GM12878 (cell line): ENCODE measurements around the gene SCRG1.

Experiments used
- ESRRA ChIP-seq: IDR thresholded peaks from 2 replicates; pipeline ENCODE4 v1.6.1; 2012; ENCODE audit warnings: mild to moderate bottlenecking, low read length, improper control_type of control experiment
- EZH2 ChIP-seq: IDR thresholded peaks from 2 replicates; pipeline ENCODE4 v1.6.1; 2012; ENCODE audit warnings: low read depth, mild to moderate bottlenecking, control low read depth, inconsistent platforms, low read length, borderline replicate concordance; ENCODE audit not compliant: control insufficient read depth
- GABPA ChIP-seq: IDR thresholded peaks from 2 replicates; pipeline ENCODE4 v1.6.1; 2014; ENCODE audit warnings: antibody characterized with exemption, low read depth, mild to moderate bottlenecking, inconsistent platforms
- JUND ChIP-seq: IDR thresholded peaks from 2 replicates; pipeline ENCODE4 v1.6.1; 2012; ENCODE audit warnings: low read depth, mild to moderate bottlenecking, low read length, improper control_type of control experiment, moderate library complexity
- PAX5 ChIP-seq: IDR thresholded peaks from 2 replicates; pipeline ENCODE4 v1.6.1; 2011; ENCODE audit warnings: low read depth, low read length, borderline replicate concordance
- POLR2A ChIP-seq: IDR thresholded peaks from 2 replicates; pipeline ENCODE4 v1.6.1; 2011; ENCODE audit warnings: low read depth, mild to moderate bottlenecking, low read length
- POLR2AphosphoS5 ChIP-seq: IDR thresholded peaks from 2 replicates; pipeline ENCODE4 v1.6.1; 2011; ENCODE audit warnings: mild to moderate bottlenecking, low read length, inconsistent platforms
- TF ChIP-seq, protein P1 (sequence below), 3 experiments: IDR thresholded peaks in 2 of 3; conservative IDR thresholded peaks in 1 of 3; 2 replicates each; pipeline ENCODE4 v1.5.1; 2011; ENCODE audit warnings: low read depth in 3 of 3, low read length in 3 of 3, mild to moderate bottlenecking in 3 of 3, control low read depth in 2 of 3, moderate library complexity in 2 of 3, inconsistent platforms in 1 of 3, mixed read lengths in 1 of 3; ENCODE audit not compliant: control insufficient read depth in 2 of 3, insufficient read depth in 1 of 3; ENCODE audit errors: extremely low read depth in 1 of 3

DNA sequence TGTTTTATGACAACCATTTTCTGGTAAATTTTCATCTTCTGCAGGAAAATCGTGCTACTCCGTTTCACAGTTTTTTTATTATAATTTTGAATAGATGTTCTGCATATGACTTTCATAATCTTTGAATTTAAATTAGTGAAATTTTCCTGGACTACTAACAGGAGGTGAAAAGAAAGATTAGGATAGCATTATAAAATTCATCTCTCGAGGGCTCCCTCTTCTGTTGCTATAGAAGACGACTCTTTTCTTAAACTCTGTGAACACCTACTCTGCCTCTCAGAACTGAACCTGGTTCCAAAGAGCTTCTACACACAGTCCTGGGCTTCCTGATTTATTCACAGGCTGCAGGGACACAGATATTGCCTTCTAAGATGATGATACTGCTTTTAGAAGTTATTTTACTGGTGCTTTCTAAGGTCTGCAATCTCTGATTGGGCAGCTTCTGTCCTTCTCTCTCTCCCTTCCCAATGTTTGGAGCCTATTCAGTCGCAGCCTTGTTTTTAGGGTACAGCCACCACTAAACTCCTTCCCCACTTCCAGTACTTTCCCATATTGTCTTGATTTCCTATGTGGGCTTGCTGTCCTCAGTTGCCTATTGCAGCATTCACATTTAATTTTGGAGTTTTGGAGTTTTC, 38.2 kb downstream of the SCRG1 start:
- TF ChIP-seq GABPA (no peak), POLR2AphosphoS5 (no peak), JUND (no peak), EZH2 (no peak), ESRRA (no peak), POLR2A (no peak), PAX5 (no peak)
- TF ChIP-seq, protein P1, sequence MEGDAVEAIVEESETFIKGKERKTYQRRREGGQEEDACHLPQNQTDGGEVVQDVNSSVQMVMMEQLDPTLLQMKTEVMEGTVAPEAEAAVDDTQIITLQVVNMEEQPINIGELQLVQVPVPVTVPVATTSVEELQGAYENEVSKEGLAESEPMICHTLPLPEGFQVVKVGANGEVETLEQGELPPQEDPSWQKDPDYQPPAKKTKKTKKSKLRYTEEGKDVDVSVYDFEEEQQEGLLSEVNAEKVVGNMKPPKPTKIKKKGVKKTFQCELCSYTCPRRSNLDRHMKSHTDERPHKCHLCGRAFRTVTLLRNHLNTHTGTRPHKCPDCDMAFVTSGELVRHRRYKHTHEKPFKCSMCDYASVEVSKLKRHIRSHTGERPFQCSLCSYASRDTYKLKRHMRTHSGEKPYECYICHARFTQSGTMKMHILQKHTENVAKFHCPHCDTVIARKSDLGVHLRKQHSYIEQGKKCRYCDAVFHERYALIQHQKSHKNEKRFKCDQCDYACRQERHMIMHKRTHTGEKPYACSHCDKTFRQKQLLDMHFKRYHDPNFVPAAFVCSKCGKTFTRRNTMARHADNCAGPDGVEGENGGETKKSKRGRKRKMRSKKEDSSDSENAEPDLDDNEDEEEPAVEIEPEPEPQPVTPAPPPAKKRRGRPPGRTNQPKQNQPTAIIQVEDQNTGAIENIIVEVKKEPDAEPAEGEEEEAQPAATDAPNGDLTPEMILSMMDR (IDR thresholded peaks at IDR 0.05 in 2 of 3, conservative IDR thresholded peaks at IDR 0.05 in 1 of 3; ENCODE audit: control insufficient read depth in 2 of 3, extremely low read depth in 1 of 3, insufficient read depth in 1 of 3, low read depth in 3 of 3, low read length in 3 of 3): peak in 2 of 3 experiments; percentile 15 to 24; a peak in 1 of 6 replicates
